Coronary artery (tissue), 2 donors: ENCODE measurements around the gene CEBPG.
A peak's percentile ranks its signal among the peaks of the same experiment; 100 is the strongest.

Experiments
- DNase-seq: peaks from one replicate; pipeline ENCODE4 v3.0.0-alpha.2; 2017; ENCODE audit warnings: low spot score
- H3K27ac ChIP-seq, 2 donors: fragments of 200-600 bp; sonication (generic); one replicate each; pipeline ENCODE4 v1.5.1; 2016 to 2019
- H3K4me3 ChIP-seq: fragments of 200-600 bp; sonication (generic); 2 replicates; pipeline ENCODE4 v1.5.1; 2016; ENCODE audit warnings: mild to moderate bottlenecking, moderate library complexity
- CTCF ChIP-seq: fragments of 200-600 bp; sonication (generic); IDR thresholded peaks from one replicate; pipeline ENCODE4 v1.5.1; 2019; ENCODE audit warnings: antibody characterized with exemption

The CEBPG gene

GRCh38 chr19:33411621-33412180 is 38.2 kb downstream of the CEBPG start:
- Histone ChIP-seq H3K4me3 (no peak overlapping the region), H3K27ac (no peak overlapping the region)
- DNase-seq, result no peak
- TF ChIP-seq CTCF, result no peak

GRCh38 chr19:33412601-33413425 is 39.3 kb downstream of the CEBPG start:
- no peak for DNase-seq
- Histone ChIP-seq H3K27ac (no peak overlapping the region), H3K4me3 (no peak overlapping the region)
- no peak for TF ChIP-seq CTCF

GRCh38 chr19:33413426-33413725 is 39.9 kb downstream of the CEBPG start:
- Histone ChIP-seq H3K27ac (no peak overlapping the region), H3K4me3 (no peak overlapping the region)
- no peak for DNase-seq
- TF ChIP-seq CTCF, result no peak

- Histone ChIP-seq H3K4me3 (no peak overlapping the region), H3K27ac (no peak overlapping the region)
- DNase-seq, result no peak
- TF ChIP-seq CTCF, result no peak
Measured at GRCh38 chr19:33413868-33414666, 40.6 kb downstream of the CEBPG start.

- TF ChIP-seq CTCF, result no peak
- no peak for DNase-seq
Measured at GRCh38 chr19:33414667-33415605, 41.4 kb downstream of the CEBPG start.

GRCh38 chr19:33416307-33417215 is 43.1 kb downstream of the CEBPG start:
- Histone ChIP-seq H3K27ac (no peak overlapping the region), H3K4me3 (peak overlapping the region; percentile 38)
- no peak for DNase-seq
- TF ChIP-seq CTCF, result peak; percentile 21

More at GRCh38 chr19:33414667-33415605, 41.4 kb downstream of the CEBPG start:
- Histone ChIP-seq H3K4me3 (no peak overlapping the region), H3K27ac (no peak overlapping the region)
